ENCODE data around the gene NEMP2. TPM values are rescaled to one million over a fixed set of nuclear protein-coding genes. Genes with fewer than 3 reads are reported as not detected.

The NEMP2 gene
- total and polyA plus RNA-seq, 2 of the 8 experiments (the other 6 are each of a cell fraction or from before 2014, with no cell fraction given), result 3.1 to 5.3 TPM

GRCh38 chr2:190503088-190503487 lies 31.4 kb downstream of the NEMP2 start:
- no peak overlapping the region for H3K9ac ChIP-seq (replicated peaks in 1 of 4; ENCODE audit: extremely low read depth in 1 of 4, low read depth in 3 of 4, low read length in 3 of 4)
- H4K8ac ChIP-seq (ENCODE audit: extremely low read depth, insufficient read depth, low read length), result no peak overlapping the region; the same call in 1 of the 2 replicates
- POLR2A ChIA-PET (ENCODE audit: partially characterized antibody), result interaction anchor here (1.9 kb wide), 1 partner anchor 31 kb away, joined by 5 read pairs; the partner anchor contains the start of gene NEMP2
- no peak overlapping the region for H2AK5ac ChIP-seq (ENCODE audit: low read depth, low read length)
- H2BK20ac ChIP-seq (ENCODE audit: low read length), result no peak overlapping the region
- no peaks in the 10 kb centered on the region for H4K20me1 ChIP-seq (replicated peaks in 1 of 2; ENCODE audit: control insufficient read depth in 1 of 2, insufficient read depth in 2 of 2, low read length in 2 of 2)
- peaks cover 0 to 1% (median 0%) of the 10 kb centered on the region in 4 experiments; a peak in 1 of 7 replicates for H3K4me1 ChIP-seq (replicated peaks in 1 of 4; ENCODE audit: control insufficient read depth in 3 of 4, insufficient read depth in 4 of 4, low read length in 3 of 4)
- H3K27ac ChIP-seq (ENCODE audit: low read depth, low read length), result no peak overlapping the region
- no peaks in the 10 kb centered on the region for H3K79me1 ChIP-seq (ENCODE audit: low read depth, low read length)
- no peak overlapping the region for H4K5ac ChIP-seq (ENCODE audit: insufficient read length, low read depth, low read length)
- H3K4me3 ChIP-seq (ENCODE audit: extremely low read depth in 1 of 4, insufficient read depth in 2 of 4, low read depth in 3 of 4, low read length in 4 of 4), result no peak overlapping the region
- no peaks in the 10 kb centered on the region for H3K9me3 ChIP-seq (ENCODE audit: insufficient read depth in 2 of 2, low read depth in 1 of 2, low read length in 1 of 2)
- H3K79me2 ChIP-seq (ENCODE audit: control insufficient read depth in 1 of 2, insufficient read depth in 2 of 2, low read length in 2 of 2), result no peaks in the 10 kb centered on the region
- DNase-seq (ENCODE audit: low read depth in 1 of 2, low spot score in 2 of 2) (no peak), FAIRE-seq (no peak)
- WGBS, 2 experiments (ENCODE audit: extremely low coverage in 1 of 2, insufficient coverage in 1 of 2, insufficient read length in 1 of 2, insufficient replicate concordance in 2 of 2, low coverage in 1 of 2, low lambda C conversion rate in 2 of 2, missing lambda C conversion rate in 1 of 2), result 80% methylated on average over 3 of the region's 3 CpGs; no CpG with 5 or more reads in 1 of the 2 experiments
- no peak overlapping the region for H3K18ac ChIP-seq (ENCODE audit: extremely low read depth, low read length)
- no peak overlapping the region for H3K23ac ChIP-seq (ENCODE audit: insufficient read length)
- no peaks in the 10 kb centered on the region for H3K23me2 ChIP-seq (ENCODE audit: low read depth, low read length)
- H2BK5ac ChIP-seq (ENCODE audit: low read depth, low read length), result no peak overlapping the region
- no peak overlapping the region for H3K14ac ChIP-seq (ENCODE audit: insufficient read length)
- no peaks in the 10 kb centered on the region for H3K27me3 ChIP-seq (replicated peaks in 1 of 4; ENCODE audit: control insufficient read depth in 3 of 4, extremely low read depth in 1 of 4, insufficient read depth in 3 of 4, low read length in 3 of 4)
- no peak overlapping the region for H2BK15ac ChIP-seq (ENCODE audit: low read length)
- H3K36me3 ChIP-seq (ENCODE audit: control insufficient read depth in 2 of 4, insufficient read depth in 4 of 4, low read length in 3 of 4), result no peaks in the 10 kb centered on the region; a peak in 1 of 8 replicates
- H3K4ac ChIP-seq (replicated peaks; ENCODE audit: insufficient read length, low read depth, low read length), result no peak overlapping the region
- H3K56ac ChIP-seq (replicated peaks; ENCODE audit: insufficient read length, low read depth, low read length), result no peak overlapping the region
- H3K4me2 ChIP-seq (ENCODE audit: insufficient read depth in 1 of 2, low read depth in 2 of 2, low read length in 2 of 2), result no peak overlapping the region
- H2AFZ ChIP-seq (ENCODE audit: low read length), result no peak overlapping the region
- H2BK120ac ChIP-seq (replicated peaks; ENCODE audit: low read depth, low read length), result no peak overlapping the region
- TF ChIP-seq PHF8 (conservative IDR thresholded peaks at IDR 0.05; ENCODE audit: low read depth, low read length), result no peak
- TF ChIP-seq KDM5A (IDR thresholded peaks at IDR 0.05; ENCODE audit: low read length), result no peak
- no peak for TF ChIP-seq RFX5 (IDR thresholded peaks at IDR 0.05; ENCODE audit: borderline replicate concordance, low read depth, low read length)
- TF ChIP-seq CTBP2 (IDR thresholded peaks at IDR 0.05; ENCODE audit: borderline replicate concordance, insufficient read depth, insufficient read length, low read length), result no peak
- no peak for TF ChIP-seq SAP30 (IDR thresholded peaks at IDR 0.05; ENCODE audit: insufficient read depth, insufficient replicate concordance, low read length)
- TF ChIP-seq E2F6 (IDR thresholded peaks at IDR 0.05), result no peak
- no peak for TF ChIP-seq MAFK (IDR thresholded peaks at IDR 0.05; ENCODE audit: low read depth, low read length)
- no peak for TF ChIP-seq GTF2F1 (IDR thresholded peaks at IDR 0.05; ENCODE audit: borderline replicate concordance, low read depth, low read length)
- TF ChIP-seq BCL11A (IDR thresholded peaks at IDR 0.05; ENCODE audit: low read depth in 2 of 2, low read length in 2 of 2), result no peak
- no peak for TF ChIP-seq RBBP5 (IDR thresholded peaks at IDR 0.05; ENCODE audit: borderline replicate concordance, low read depth, low read length)
- H2BK12ac ChIP-seq (ENCODE audit: low read depth, low read length), result no peak overlapping the region
- no peak overlapping the region for H4K91ac ChIP-seq (replicated peaks; ENCODE audit: insufficient read length, low read length)
- CTCF ChIA-PET (ENCODE audit: partially characterized antibody), result no interaction called here

Data from H1 (cell line).